ENCODE results near the gene MID2.
"Not testable (repeated sequence)": the region's sequence is repeated elsewhere in the genome, so short reads cannot be mapped to it uniquely, and the experiment has no call there.

Gene MID2

DNA sequence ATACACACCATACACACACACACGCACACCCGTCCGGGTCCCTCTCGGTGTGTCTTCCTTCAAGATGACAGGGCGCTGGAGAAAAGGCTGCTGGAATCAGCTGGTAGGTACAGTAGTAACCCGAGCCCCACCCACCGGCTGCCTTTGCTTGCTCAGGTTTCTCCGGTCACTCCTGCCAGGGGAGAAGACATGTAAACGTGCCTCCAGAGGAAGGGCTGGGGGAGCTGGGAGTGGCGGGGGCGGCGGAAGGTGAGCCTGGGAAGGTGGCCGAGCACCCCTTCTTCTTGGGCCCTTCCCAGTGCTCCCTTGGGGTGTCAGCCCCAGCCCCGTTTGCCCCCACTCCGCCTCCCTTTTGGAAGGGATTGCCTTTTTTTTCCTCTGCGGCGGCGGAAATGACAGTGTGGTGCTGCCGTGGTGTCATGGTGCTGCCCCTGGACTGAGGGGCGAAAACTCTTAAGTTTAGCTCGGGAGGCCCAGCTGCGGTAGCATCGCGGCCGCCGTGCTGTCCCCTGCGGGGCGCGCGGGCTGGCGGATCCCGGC lies at the start of gene MID2:
Gene MID2 (plus strand): TSS at position 169 of the 540 bp plus-strand sequence. CDS start 561 bp downstream, outside the sequence.
- peak; percentile 18 for DNase-seq

DNA sequence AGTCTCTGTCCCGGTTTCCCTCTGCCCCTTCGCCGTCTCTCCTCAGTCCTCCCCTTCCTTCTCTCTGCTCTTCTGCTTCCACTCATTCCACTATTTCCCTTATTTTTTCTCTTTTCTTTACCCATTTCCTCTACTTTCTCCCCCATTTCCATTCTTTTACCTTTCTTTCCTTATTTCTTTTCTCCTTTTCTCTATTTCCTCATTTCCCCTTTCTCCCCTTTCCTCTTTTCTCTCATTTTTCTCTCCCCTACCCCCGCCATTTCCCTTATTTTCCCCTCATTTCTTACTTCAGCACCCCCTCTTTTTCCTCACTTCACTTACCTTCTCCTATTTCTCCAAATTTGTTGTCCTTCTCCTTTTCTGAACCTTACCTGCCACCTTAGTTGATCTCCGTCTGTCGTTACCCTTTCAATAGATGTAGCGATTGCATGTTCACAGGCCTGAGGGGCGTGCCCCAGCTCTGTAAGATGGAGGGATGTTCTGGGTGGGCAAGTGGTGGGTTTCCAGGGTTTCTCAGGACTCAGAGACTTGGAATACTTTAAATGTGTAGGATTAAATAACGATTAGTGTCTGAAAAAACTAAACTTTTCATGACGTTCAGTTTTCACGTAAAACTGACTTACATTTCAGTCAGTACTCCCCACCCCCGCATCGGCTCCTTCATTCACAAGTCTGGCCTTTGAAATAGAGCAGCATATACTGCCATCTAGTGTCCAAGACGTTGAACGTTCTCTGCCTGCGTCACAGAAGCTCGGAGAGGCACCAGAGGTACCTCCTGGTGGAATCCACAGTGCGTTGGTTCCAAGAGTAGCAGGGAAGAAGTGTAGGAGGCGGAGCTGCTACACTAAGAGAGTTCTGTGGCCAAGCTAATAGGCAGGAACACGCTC lies 48.8 kb upstream of the MID2 start:
- DNase-seq, result peak; percentile 70

- no peak for DNase-seq
Observed at GRCh38 chrX:107777536-107777832, 48.2 kb upstream of the MID2 start, which contains the start of gene NCBP2L. TSS of gene NCBP2L (plus strand) at chrX:107777733. CDS start at chrX:107794221, 16,488 bp downstream.

DNA sequence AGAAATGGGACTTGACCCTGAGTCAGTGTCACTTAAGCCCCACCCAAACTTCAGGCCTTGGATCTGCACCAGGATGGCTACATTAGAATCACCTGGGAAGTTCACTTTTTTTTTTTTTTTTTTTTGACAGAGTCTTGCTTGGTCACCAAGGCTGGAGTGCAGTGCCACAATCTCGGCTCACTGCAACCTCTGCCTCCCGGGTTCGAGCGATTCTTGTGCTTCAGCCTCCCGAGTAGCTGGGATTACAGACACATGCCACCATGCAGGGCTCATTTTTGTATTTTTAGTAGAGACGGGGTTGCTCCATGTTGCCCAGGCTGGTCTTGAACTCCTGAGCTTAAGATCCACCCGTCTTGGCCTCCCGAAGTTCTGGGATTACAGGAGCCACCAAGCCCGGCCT lies 45.1 kb upstream of the MID2 start:
- no peak for DNase-seq

GRCh38 chrX:107787827-107788226 lies 37.8 kb upstream of the MID2 start:
- no peak for DNase-seq

DNA sequence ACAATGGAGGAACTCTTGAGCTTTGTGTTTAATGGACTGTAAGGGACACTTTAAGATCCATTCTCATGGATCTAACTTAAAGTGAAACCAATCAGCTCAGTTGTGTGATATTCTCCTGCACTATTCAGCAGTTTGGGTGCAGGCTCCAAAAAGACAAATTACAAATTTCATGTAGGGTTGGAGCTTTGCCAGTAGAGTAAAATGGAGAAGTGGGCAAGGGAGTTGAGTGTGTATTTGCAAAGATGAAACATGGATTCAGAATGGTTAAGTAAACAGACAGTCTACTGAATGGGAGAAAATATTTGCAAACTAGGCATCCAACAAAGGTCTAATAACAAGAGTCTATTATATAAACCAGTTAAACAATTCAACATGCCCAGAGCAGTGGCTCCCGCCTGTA lies 21.2 kb upstream of the MID2 start:
- DNase-seq, result no peak

GRCh38 chrX:107805179-107805578 lies 20.5 kb upstream of the MID2 start:
- no peak for DNase-seq

DNA sequence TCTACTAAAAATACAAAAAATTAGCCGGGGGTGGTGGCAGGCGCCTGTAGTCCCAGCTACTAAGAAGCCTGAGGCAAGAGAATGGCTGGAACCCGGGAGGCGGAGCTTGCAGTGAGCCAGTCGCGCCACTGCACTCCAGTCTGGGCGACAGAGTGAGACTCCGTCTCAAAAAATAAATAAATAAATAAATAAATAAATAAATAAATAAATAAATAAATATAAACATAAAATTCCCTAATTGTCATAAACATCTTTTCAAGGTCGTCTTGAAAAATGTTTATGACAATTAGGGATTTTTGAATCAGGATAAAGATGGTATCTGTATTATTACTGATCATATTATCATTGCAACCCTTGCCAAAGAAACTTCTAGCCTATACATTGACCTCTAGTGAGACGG lies 15.6 kb upstream of the MID2 start:
- DNase-seq, result not testable (repeated sequence)

DNA sequence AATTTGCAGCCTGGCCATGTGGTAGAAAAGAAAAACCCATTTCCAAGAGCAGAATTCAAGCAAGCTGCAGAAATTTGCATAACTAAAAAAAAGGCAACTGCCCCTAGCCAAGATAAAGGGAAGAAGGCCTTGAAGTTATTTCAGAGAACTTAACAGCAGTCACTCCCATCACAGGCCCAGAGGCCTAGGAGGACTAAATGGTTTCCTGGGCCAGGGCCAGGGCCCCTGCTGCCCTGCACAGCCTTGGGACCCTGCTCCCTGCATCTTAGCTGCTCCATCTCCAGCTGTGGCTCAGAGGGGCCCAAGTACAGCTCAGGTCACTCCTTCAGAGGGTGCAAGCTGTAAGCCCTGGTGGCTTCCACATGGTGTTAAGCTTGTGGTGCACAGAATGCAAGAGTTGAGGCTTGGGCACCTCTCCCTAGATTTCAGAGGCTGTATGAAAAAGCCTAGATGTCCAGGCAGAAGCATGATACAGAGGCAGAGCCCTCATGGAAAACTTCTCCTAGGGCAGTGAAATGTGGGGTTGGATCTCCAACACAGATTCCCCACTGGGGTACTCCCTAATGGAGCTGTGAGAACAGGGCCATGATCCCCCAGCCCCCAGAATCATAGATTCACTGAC lies 6.7 kb upstream of the MID2 start:
- DNase-seq, result no peak

DNA sequence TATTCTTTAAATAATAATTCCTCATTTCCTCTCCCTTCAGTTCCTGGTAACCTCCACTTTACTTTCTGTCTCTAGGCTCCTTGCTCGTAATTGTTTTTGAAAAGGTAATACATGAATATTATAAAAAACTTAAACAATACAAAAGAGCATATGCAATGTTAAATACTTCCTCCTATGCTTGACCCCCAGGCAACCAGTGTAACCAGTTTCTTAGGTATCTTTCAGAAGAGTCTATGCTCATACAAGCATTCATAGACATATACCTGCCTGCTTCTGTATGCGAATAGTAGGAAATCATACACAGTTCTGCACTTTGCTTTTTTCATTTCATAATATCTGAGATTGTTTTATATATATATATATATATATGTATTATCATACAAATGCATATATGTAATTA lies 2.6 kb upstream of the MID2 start:
- no peak for DNase-seq

DNA sequence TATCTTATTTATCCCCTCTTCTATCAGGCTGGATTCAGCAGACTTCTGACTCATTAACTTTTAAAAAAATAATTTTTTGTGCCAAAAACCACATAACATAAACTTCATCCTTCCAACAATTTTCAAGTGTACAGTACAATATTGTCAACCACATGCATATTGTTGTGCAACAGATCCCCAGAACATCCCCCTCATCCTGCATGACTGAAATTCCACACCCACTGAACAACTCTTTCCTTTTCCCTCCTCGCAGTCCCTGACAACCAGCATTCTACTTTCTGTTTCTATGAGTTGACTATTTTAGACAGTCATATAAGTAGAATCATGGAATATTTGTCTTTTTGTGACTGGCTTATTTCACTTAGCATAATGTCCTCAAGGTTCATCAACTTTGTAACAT lies 2.2 kb upstream of the MID2 start:
- DNase-seq, result no peak

- peak; percentile 33 for DNase-seq
Observed at GRCh38 chrX:107826238-107827029, 768 bp downstream of the MID2 start.

GRCh38 chrX:107827030-107827831 lies 1.6 kb downstream of the MID2 start:
- DNase-seq, result no peak

GRCh38 chrX:107827852-107828251 lies 2.2 kb downstream of the MID2 start:
- DNase-seq, result no peak

- DNase-seq, result no peak
Observed at GRCh38 chrX:107829878-107830277, 4.2 kb downstream of the MID2 start.

GRCh38 chrX:107831071-107831730 lies 5.5 kb downstream of the MID2 start:
- no peak for DNase-seq

- DNase-seq, result no peak
Observed at GRCh38 chrX:107834275-107835201, 8.9 kb downstream of the MID2 start.

GRCh38 chrX:107836958-107837357 lies 11.3 kb downstream of the MID2 start:
- DNase-seq, result no peak

GRCh38 chrX:107840971-107841370 lies 15.3 kb downstream of the MID2 start:
- no peak for DNase-seq

GRCh38 chrX:107842715-107843400 lies 17.2 kb downstream of the MID2 start:
- no peak for DNase-seq

All from NCI-H1092 (cell line).